Gastroesophageal sphincter (tissue), 3 donors: ENCODE measurements around the gene SPPL2A.

Source experiments
- EP300 ChIP-seq: sonication (generic); formaldehyde crosslinking; IDR thresholded peaks from one replicate; pipeline ENCODE4 v1.6.1; 2017; ENCODE audit warnings: antibody characterized with exemption, mild to moderate bottlenecking
- POLR2A ChIP-seq, 2 donors: fragments of 450-650 bp; IDR thresholded peaks; one replicate each; pipeline ENCODE4 v1.6.1; 2017; ENCODE audit warnings: antibody characterized with exemption in 2 of 2, mild to moderate bottlenecking in 2 of 2, moderate library complexity in 1 of 2
- POLR2AphosphoS5 ChIP-seq: sonication (generic); formaldehyde crosslinking; IDR thresholded peaks from one replicate; pipeline ENCODE4 v1.6.1; 2017; ENCODE audit warnings: antibody characterized with exemption
- TF ChIP-seq, protein P1 (sequence below), 4 experiments: fragments of 200-600 bp in 2 of 4; fragments of 450-650 bp in 2 of 4; sonication (generic) in 1 of 4; IDR thresholded peaks; one replicate each; pipeline ENCODE4 v1.5.1; 2017 to 2019; ENCODE audit warnings: antibody characterized with exemption in 4 of 4, mild to moderate bottlenecking in 2 of 4, moderate library complexity in 2 of 4

DNA sequence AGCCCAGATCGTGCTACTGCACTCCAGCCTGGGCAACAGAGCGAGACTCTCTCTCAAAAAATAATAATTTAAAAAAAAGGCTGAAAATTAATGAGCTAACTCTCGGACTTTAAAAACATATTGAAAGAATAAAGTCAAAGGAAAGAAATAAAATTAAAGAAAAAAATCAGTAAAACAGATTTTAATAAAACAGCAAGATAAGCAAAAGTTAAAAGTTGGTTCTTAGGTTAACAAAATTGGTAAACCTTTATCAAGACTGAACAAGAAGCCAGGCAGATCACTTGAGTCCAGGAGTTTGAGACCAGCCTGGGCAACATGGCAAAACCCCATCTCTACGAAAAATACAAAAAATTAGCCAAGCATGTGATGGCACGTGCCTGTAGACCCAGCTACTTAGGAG, 99.6 kb downstream of the SPPL2A start:
- TF ChIP-seq, protein P1, sequence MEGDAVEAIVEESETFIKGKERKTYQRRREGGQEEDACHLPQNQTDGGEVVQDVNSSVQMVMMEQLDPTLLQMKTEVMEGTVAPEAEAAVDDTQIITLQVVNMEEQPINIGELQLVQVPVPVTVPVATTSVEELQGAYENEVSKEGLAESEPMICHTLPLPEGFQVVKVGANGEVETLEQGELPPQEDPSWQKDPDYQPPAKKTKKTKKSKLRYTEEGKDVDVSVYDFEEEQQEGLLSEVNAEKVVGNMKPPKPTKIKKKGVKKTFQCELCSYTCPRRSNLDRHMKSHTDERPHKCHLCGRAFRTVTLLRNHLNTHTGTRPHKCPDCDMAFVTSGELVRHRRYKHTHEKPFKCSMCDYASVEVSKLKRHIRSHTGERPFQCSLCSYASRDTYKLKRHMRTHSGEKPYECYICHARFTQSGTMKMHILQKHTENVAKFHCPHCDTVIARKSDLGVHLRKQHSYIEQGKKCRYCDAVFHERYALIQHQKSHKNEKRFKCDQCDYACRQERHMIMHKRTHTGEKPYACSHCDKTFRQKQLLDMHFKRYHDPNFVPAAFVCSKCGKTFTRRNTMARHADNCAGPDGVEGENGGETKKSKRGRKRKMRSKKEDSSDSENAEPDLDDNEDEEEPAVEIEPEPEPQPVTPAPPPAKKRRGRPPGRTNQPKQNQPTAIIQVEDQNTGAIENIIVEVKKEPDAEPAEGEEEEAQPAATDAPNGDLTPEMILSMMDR (IDR thresholded peaks at IDR 0.05): no peak
- no peak for TF ChIP-seq POLR2A (IDR thresholded peaks at IDR 0.05)
- no peak for TF ChIP-seq EP300
- no peak for TF ChIP-seq POLR2AphosphoS5
